Endothelial cell of umbilical vein (primary cell): Measurements from ENCODE around the gene RAD18. TPM values are rescaled to one million over a fixed set of nuclear protein-coding genes. Genes with fewer than 3 reads are reported as not detected.

Source experiments
- BruUV-seq: library from RNA; stranded (reverse); fragments of 400-500 nt; replicated peaks from 2 replicates; lab custom pipeline; 2021; lab: Mats Ljungman, UMichigan
- CTCF ChIA-PET: fragments of 300-600, 350-600 bp; sonication (Branson Sonifier 250); formaldehyde crosslinking; loops from one replicate; lab custom pipeline; 2021; ENCODE audit warnings: antibody characterized with exemption, inconsistent platforms; lab: Charles Lee
- POLR2A ChIA-PET: fragments of 300-600, 350-600 bp; sonication (Branson Sonifier 250); formaldehyde crosslinking; loops from one replicate; lab custom pipeline; 2021; ENCODE audit warnings: antibody characterized with exemption, inconsistent platforms; lab: Charles Lee
- DNase-seq: peaks from one replicate; pipeline ENCODE4 v3.0.0-alpha.2; 2011; ENCODE audit warnings: low read depth, low spot score
- FAIRE-seq: peaks from 2 replicates; lab custom pipeline; 2011; peaks lifted over from hg19 to GRCh38; lab: Jason Lieb, UNC
- H2AFZ ChIP-seq: 2 replicates; pipeline ENCODE4 v1.6.0; 2012; ENCODE audit warnings: low read depth, low read length, control low read depth, inconsistent platforms
- H3K27ac ChIP-seq: 2 replicates; pipeline ENCODE4 v1.5.1; 2011; ENCODE audit warnings: low read depth, mild to moderate bottlenecking, control low read depth, low read length, moderate library complexity; ENCODE audit not compliant: insufficient read depth
- H3K27me3 ChIP-seq, 2 experiments: 2 replicates each; pipeline versions ENCODE4 v1.6.0 to v1.6.1; 2011; ENCODE audit warnings: low read length in 2 of 2, mixed read lengths in 1 of 2; ENCODE audit not compliant: control insufficient read depth in 2 of 2, insufficient read depth in 2 of 2
- H3K36me3 ChIP-seq, 2 experiments: 2 replicates in 1 of 2; 3 replicates in 1 of 2; pipeline ENCODE4 v1.5.1; 2011; ENCODE audit warnings: low read length in 2 of 2, mild to moderate bottlenecking in 1 of 2, moderate library complexity in 1 of 2; ENCODE audit not compliant: control insufficient read depth in 2 of 2, insufficient read depth in 2 of 2; ENCODE audit errors: extremely low read depth in 1 of 2
- H3K4me1 ChIP-seq: 3 replicates; pipeline ENCODE4 v1.5.1; 2011; ENCODE audit warnings: mild to moderate bottlenecking, low read length; ENCODE audit not compliant: control insufficient read depth, insufficient read depth; ENCODE audit errors: extremely low read depth
- H3K4me2 ChIP-seq: 2 replicates; pipeline ENCODE4 v1.6.1; 2011; ENCODE audit warnings: low read length, control low read depth, mixed read lengths; ENCODE audit not compliant: insufficient read depth
- H3K4me3 ChIP-seq, 3 experiments: fragments of 200-600 bp in 1 of 3; sonication (generic), shearing (Covaris generic) in 1 of 3; replicated peaks in 1 of 3; 2 replicates each; pipeline ENCODE4 v1.5.1; 2011 to 2016; ENCODE audit warnings: control low read depth in 3 of 3, low read length in 3 of 3, mild to moderate bottlenecking in 2 of 3, inconsistent platforms in 1 of 3, low read depth in 1 of 3, moderate library complexity in 1 of 3; ENCODE audit not compliant: insufficient read depth in 1 of 3
- H3K79me2 ChIP-seq: 2 replicates; pipeline ENCODE4 v1.6.0; 2012; ENCODE audit warnings: low read length, inconsistent platforms; ENCODE audit not compliant: control insufficient read depth, insufficient read depth
- H3K9ac ChIP-seq: replicated peaks from 2 replicates; pipeline ENCODE3; 2011; ENCODE audit warnings: low read length, control low read depth; ENCODE audit not compliant: insufficient read depth; ENCODE audit errors: extremely low read depth
- H3K9me1 ChIP-seq: replicated peaks from 3 replicates; pipeline ENCODE4 v1.6.0; 2011; ENCODE audit warnings: mild to moderate bottlenecking, low read length; ENCODE audit not compliant: control insufficient read depth, insufficient read depth; ENCODE audit errors: extremely low read depth
- H3K9me3 ChIP-seq: replicated peaks from 2 replicates; pipeline ENCODE4 v1.5.1; 2012; ENCODE audit warnings: low read length, inconsistent platforms; ENCODE audit not compliant: control insufficient read depth, insufficient read depth
- H4K20me1 ChIP-seq: replicated peaks from 2 replicates; pipeline ENCODE3; 2011; ENCODE audit warnings: mild to moderate bottlenecking, low read length; ENCODE audit not compliant: control insufficient read depth, insufficient read depth; ENCODE audit errors: extremely low read depth
- CTCF ChIP-seq, 2 donors: IDR thresholded peaks; 1 replicate in 1 of 2; 2 replicates in 1 of 2; pipeline ENCODE4 v1.5.1; 2011; ENCODE audit warnings: low read length in 2 of 2, mild to moderate bottlenecking in 2 of 2, moderate library complexity in 2 of 2, control low read depth in 1 of 2, inconsistent platforms in 1 of 2, low read depth in 1 of 2; ENCODE audit not compliant: insufficient read depth in 1 of 2; ENCODE audit errors: extremely low read depth in 1 of 2
- EZH2 ChIP-seq: IDR thresholded peaks from 2 replicates; pipeline ENCODE4 v1.6.1; 2012; ENCODE audit warnings: borderline replicate concordance, low read depth, mild to moderate bottlenecking, moderate library complexity, low read length, inconsistent platforms; ENCODE audit not compliant: severe bottlenecking
- FOS ChIP-seq: IDR thresholded peaks from 2 replicates; pipeline ENCODE4 v1.6.1; 2011; ENCODE audit warnings: mild to moderate bottlenecking, low read length, moderate library complexity, borderline replicate concordance; ENCODE audit not compliant: insufficient read depth
- GATA2 ChIP-seq: IDR thresholded peaks from 2 replicates; pipeline ENCODE4 v1.7.0; 2011; ENCODE audit warnings: low read depth, mild to moderate bottlenecking, moderate library complexity, mixed read lengths, low read length; ENCODE audit not compliant: insufficient read length, insufficient read depth
- JUN ChIP-seq: IDR thresholded peaks from 2 replicates; pipeline ENCODE4 v1.6.1; 2011; ENCODE audit warnings: borderline replicate concordance, low read depth; ENCODE audit not compliant: insufficient read length, insufficient read depth
- MAX ChIP-seq: IDR thresholded peaks from 2 replicates; pipeline ENCODE4 v1.6.1; 2011; ENCODE audit not compliant: insufficient read depth, insufficient read length
- MYC ChIP-seq: IDR thresholded peaks from one replicate; pipeline ENCODE4 v1.6.1; 2011; ENCODE audit warnings: mild to moderate bottlenecking, low read depth, low read length
- POLR2A ChIP-seq: IDR thresholded peaks from 2 replicates; pipeline ENCODE4 v1.6.1; 2012; ENCODE audit warnings: low read depth, mild to moderate bottlenecking, control low read depth, low read length
- POLR2AphosphoS5 ChIP-seq: IDR thresholded peaks from 2 replicates; pipeline ENCODE4 v1.6.1; 2012; ENCODE audit warnings: low read depth, mild to moderate bottlenecking, control low read depth, low read length, moderate library complexity; ENCODE audit not compliant: insufficient read depth
- dilution Hi-C: fragments of 300-500 bp; cut with MboI; formaldehyde crosslinking; loops from one replicate; pipeline ENCODE4 v1.15.0; 2019; ENCODE audit warnings: low sequenced_read_pairs; ENCODE audit not compliant: extremely low pct_ligation_motif_present
- intact Hi-C: fragments of 100-400 bp; cut with micrococcal nuclease; formaldehyde crosslinking; loops from one replicate; pipeline ENCODE4 v1.10.0; 2022
- polyA plus RNA-seq, 4 experiments: library from polyadenylated mRNA; depleted of rRNA in 3 of 4; stranded (reverse) in 3 of 4; unstranded in 1 of 4; fragments of >200 nt; gene quantifications; 2 replicates each; pipeline versions ENCODE4 v1.2.1 to v1.2.3, GENCODE V29; 2011 to 2012; ENCODE audit warnings: missing spikeins in 1 of 4
- total RNA-seq: library from RNA; stranded (reverse); gene quantifications from 2 replicates; pipeline ENCODE4 v1.2.3, GENCODE V29; 2021

RAD18 gene
- total and polyA plus RNA-seq, 2 donors (not counting 3 experiments of a cell fraction or from before 2014, with no cell fraction given), result 7.9 to 23.8 TPM

GRCh38 chr3:8937064-8938020, 25.9 kb downstream of the RAD18 start:
- DNase-seq (peak; percentile 70), FAIRE-seq (peak; percentile 78)
- CTCF ChIA-PET, result interaction anchor here (0.9 to 2.3 kb wide), 4 partner anchors 22 to 168 kb away, joined by 3 to 11 read pairs (median 3); partner anchors contain the start of gene OXTR
- peak overlapping the region in 1 of 3 experiments; percentile 17 for H3K4me3 ChIP-seq
- peak overlapping the region; percentile 6 for H2AFZ ChIP-seq
- peaks cover 21% of the 10 kb centered on the region for H3K4me1 ChIP-seq
- intact Hi-C loops, result loop anchor here (1.0 kb wide), 3 partner anchors 26 to 168 kb away; partner anchors contain the start of genes OXTR and RAD18
- no peaks in the 10 kb centered on the region for H3K27me3 ChIP-seq
- TF ChIP-seq POLR2AphosphoS5 (no peak), FOS (peak; percentile 94), JUN (peak; percentile 77), CTCF (IDR thresholded peaks at IDR 0.05; ENCODE audit: extremely low read depth in 1 of 2, insufficient read depth in 1 of 2, low read depth in 1 of 2, low read length in 2 of 2) (no peak), MYC (no peak), POLR2A (no peak), EZH2 (no peak), MAX (no peak), GATA2 (no peak)
- peak overlapping the region; percentile 57 for H3K4me2 ChIP-seq
- H3K9ac ChIP-seq, result peak overlapping the region; percentile 62
- peaks cover 3 to 12% of the 10 kb centered on the region in 2 experiments for H3K36me3 ChIP-seq
- TSS peak; percentile 92 for BruUV-seq
- H4K20me1 ChIP-seq, result no peaks in the 10 kb centered on the region
- H3K27ac ChIP-seq, result peak overlapping the region; percentile 87
- dilution Hi-C loops, result no loop called here
- no peaks in the 10 kb centered on the region for H3K9me1 ChIP-seq
- H3K9me3 ChIP-seq, result no peaks in the 10 kb centered on the region
- POLR2A ChIA-PET, result no interaction called here
- H3K79me2 ChIP-seq, result peaks cover under 1% of the 10 kb centered on the region
